Measurements from ENCODE around the gene PRR19.

DNA sequence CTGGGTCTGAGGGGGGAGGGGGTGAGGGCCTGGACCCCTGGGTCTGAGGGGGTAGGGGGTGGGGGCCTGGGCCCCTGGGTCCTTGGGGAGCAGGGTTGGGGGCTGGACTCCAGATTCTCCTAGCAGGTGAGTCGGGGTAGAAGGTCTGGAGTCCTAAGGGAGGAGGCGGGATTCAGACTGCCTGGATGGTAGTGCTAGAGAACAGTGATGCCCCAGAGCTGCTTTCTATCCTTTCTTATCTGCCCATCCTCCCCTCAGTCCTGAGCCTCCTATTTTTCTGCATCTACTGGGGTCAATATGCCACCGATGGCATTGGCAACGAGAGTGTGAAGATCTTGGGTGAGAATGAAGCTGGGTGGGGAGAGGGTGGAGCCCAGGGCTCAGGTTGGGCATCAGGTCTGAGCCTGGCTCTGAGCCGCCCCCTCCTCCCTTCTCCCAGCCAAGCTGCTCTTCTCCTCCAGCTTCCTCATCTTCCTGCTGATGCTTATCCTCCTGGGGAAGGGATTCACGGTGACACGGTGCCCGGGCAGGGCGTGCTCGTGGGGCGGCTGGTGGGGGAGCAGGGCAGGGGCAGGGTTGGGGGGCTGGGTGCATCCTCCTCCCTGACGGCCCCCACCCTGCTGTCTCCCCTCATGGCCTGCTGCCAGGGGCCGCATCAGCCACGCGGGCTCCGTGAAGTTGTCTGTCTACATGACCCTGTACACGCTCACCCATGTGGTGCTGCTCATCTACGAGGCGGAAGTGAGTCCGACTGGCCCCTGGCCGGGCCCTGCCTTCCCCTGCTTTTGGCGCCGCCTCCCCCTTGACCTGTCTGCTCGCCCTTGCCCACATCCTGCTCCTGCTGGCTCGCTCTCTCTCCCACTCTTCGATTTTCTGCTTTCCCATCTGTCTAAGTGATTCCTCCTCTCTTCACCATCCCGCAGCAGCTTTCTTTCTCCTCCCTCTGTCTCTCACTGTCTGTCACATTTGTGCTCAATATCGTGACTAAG is 14.6 kb downstream of the PRR19 start:
- TF ChIP-seq, protein P1, sequence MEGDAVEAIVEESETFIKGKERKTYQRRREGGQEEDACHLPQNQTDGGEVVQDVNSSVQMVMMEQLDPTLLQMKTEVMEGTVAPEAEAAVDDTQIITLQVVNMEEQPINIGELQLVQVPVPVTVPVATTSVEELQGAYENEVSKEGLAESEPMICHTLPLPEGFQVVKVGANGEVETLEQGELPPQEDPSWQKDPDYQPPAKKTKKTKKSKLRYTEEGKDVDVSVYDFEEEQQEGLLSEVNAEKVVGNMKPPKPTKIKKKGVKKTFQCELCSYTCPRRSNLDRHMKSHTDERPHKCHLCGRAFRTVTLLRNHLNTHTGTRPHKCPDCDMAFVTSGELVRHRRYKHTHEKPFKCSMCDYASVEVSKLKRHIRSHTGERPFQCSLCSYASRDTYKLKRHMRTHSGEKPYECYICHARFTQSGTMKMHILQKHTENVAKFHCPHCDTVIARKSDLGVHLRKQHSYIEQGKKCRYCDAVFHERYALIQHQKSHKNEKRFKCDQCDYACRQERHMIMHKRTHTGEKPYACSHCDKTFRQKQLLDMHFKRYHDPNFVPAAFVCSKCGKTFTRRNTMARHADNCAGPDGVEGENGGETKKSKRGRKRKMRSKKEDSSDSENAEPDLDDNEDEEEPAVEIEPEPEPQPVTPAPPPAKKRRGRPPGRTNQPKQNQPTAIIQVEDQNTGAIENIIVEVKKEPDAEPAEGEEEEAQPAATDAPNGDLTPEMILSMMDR (IDR thresholded peaks at IDR 0.05) = no peak
- TF ChIP-seq POLR2A (IDR thresholded peaks at IDR 0.05) = no peak

Measured in testis (tissue), 2 donors.